ENCODE measurements around the gene GPR83.
"Not testable (repeated sequence)": the region's sequence is repeated elsewhere in the genome, so short reads cannot be mapped to it uniquely, and the experiment has no call there.

Gene GPR83

DNA sequence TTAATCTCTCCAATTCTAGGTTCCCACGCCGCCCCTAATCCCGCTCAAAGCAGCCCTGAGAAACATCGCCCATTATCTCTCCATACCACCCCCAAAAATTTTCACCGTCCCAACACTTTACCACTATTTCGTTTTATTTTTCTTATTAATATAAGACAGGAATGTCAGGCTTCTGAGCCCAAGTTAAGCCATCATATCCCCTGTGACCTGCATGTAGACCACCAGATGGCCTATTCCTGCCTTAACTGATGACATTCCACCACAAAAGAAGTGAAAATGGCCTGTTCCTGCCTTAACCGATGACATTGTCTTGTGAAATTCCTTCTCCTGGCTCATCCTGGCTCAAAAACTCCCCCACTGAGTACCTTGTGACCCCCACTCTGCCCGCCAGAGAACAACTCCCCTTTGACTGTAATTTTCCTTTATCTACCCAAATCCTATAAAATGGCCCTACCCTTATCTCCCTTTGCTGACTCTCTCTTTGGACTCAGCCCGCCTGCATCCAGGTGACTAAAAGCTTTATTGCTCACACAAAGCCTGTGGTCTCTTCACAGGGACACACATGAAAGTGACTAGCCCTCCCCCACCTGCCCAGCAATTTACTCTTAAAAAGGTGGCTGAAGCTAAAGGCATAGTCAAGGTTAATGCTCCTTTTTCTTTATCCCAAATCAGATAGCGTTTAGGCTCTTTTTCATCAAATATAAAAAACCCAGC lies 50.2 kb downstream of the GPR83 start:
- DNase-seq: not testable (repeated sequence)

DNA sequence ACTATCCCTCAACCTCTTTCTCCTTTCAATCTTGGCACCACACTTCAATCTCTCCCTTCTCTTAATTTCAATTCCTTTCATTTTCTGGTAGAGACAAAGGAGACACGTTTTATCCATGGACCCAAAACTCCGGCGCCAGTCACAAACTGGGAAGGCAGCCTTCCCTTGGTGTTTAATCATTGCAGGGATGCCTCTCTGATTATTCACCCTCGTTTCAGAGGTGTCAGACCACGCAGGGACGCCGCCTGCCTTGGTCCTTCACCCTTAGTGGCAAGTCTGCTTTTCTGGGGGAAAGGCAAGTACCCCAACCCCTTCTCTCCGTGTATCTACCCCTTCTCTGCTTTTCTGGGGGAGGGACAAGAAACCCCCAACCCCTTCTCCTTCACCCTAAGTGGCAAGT lies 54.9 kb downstream of the GPR83 start:
- not testable (repeated sequence) for DNase-seq

DNA sequence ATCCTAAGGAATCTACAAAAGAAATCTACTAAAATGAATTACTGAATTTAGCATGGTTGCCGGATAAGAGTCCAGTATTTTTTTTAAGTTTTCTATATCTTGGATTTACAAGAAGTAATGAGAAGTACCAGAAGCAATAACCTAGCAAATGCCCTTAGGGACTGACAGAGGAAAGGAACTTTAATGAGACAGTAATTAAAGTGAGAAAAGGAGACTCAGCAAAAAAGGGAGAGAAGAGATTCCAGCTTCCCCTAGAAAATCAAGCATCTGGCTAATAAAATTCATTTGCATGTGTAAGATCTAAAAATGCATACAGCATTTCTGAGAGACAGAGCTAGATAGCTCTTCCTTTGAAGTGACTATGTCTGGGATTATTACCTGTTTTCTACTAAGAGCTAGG lies 57.7 kb downstream of the GPR83 start:
- no peak for DNase-seq

DNA sequence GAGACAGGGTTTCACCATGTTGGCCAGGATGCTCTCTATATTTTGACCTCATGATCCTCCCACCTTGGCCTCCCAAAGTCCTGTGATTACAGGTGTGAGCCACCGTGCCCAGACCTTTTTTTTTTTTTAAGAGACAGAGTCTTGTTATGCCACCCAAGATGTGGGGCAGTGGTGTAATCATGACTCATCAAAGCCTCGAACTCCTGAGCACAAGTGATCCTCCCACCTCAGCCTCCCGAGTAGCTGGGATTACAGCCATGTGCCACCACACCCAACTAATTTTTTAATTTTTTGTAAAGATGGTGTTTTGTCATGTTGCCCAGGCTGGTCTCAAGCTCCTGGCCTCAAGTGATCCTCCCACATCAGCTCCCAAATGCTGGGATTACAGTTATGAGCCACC lies 59.0 kb downstream of the GPR83 start:
- no peak for DNase-seq

DNA sequence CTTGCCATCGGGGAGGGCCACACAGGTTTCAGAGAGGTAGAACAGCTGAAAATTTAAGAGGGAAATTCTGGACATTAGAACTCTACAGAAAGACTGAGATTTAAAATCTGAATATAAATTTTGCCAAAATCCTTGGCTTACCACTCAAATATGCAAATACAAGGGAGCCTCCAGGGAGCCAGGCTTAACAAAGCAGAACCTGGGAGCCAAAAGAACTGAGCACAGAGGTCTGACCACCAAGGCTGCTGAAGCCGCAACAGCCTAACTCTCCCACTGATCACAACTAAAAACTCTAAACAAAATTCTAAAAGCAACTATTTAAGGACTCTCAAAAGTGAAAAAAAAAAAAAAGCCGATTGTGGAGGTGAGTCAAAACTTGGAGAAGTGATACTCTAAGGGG lies 62.6 kb downstream of the GPR83 start:
- no peak for DNase-seq

DNA sequence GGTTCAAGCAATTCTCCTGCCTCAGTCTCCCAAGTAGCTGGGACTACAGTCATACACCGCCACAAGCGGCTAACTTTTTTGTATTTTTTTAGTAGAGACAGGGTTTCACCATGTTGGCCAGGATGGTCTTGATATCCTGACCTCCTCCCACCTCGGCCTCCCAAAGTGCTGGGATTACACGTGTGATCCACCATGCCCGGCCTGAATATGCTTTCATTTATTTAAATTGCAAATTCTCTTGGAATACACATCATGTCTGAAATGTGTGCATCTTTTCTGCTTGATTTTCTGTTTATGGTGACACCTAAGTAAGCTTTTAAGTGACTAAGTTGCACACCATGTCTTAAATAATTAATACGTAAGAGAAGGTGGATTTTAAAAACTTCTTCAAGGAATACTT lies 65.2 kb downstream of the GPR83 start:
- DNase-seq: no peak

DNA sequence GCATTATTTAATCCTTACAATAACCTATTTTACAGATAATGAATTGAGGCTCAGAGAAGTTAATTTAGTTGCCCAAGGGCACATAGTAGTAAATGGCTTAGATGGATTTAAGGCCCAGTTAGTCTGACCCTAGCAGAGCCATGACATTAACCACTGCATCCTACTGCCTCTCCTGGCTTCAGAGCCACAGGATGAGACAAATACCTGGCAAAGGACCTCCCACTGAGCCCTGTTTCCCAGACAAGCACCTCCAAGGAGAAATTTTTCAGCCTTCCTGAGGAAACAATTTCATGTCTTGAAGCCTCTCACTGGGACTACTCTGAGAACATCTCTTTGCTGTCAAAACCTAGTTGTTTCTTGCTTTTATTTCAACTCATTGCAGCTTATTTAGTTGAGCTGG lies 68.4 kb downstream of the GPR83 start:
- no peak for DNase-seq

DNA sequence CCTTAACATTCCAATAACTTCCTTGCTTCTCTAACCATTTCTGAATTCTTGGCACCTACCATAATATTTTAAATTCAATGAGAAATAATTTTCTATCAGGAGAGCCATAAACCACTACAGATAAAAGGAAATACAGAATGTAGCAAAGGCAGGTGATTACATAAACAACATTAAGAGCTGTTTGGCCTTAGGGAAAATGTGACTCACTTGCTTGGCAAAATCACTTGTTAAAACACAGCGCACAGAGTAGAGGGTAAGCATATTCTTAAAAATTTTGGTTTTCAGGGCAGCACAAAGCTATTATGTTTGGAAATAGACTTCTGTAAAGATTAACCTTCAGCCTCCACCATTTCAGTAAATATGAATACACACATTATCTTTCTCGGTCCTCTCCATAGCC lies 70.4 kb downstream of the GPR83 start:
- no peak for DNase-seq

DNA sequence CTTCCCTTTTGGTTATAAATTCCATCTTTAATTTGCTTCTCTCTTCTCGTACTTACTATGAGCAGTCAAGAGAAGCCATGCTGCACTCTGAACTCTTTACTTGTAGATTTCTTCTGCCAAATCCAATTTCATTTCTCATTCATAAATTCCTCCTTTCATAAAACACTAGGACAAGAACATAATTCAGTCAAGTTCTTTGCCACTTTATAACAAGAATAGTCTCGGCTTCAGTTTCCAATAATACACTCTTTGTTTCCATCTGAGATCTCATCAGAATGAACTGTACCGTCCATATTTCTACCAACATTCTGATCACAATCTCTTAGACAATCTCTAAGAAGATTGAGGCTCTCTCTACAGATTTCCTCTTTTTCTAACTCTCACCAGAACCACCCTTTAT lies 71.7 kb downstream of the GPR83 start:
- no peak for DNase-seq

DNA sequence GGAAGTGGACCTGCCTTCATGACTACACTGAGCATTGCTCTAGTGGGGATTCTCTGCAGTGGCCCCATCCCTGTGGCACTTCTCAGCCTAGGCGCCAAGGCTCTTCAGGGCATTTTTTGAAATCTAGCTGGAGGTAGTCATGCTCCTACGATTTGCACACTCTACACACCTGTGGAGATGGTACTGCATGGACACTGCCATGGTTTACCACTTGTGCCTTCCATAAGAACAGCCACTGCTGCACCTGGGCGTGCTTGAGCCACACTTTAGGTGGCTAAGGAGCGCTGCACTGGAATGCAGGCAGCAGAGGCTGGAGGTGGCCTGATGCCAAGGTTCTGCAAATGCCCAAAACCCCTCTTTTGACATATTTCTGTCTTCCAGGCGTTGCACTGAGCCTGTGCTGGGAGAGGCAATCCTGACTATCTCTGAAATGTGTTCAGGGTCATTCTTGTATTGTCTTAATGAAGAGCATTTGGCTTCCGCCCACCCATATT lies 72.6 kb downstream of the GPR83 start:
- no peak for DNase-seq
